SK-N-SH treated with all-trans-retinoic acid at 6 μM for 48 hours (cell line): ENCODE results near the gene SLC6A6.

Experiments used
- ATAC-seq: fragments of 200-7000 bp; cut with Tn5 transposase; 3 replicates; pipeline ENCODE4 v1.9.1; 2020; ENCODE audit warnings: mild to moderate bottlenecking, moderate library complexity
- ARNTL ChIP-seq: fragments of 450-650 bp; formaldehyde crosslinking; IDR thresholded peaks from 2 replicates; pipeline ENCODE4 v1.5.0; 2020; ENCODE audit warnings: low read depth, mild to moderate bottlenecking, moderate library complexity, borderline replicate concordance
- BACH2 ChIP-seq: fragments of 250-450 bp; sonication (Bioruptor Pico); IDR thresholded peaks from 2 replicates; pipeline ENCODE4 v1.9.0; 2021; ENCODE audit warnings: mild to moderate bottlenecking, borderline replicate concordance
- CSDC2 ChIP-seq: fragments of 250-450 bp; sonication (Bioruptor Pico); IDR thresholded peaks from 2 replicates; pipeline ENCODE4 v1.5.0; 2020; ENCODE audit warnings: mild to moderate bottlenecking, moderate library complexity
- ESRRG ChIP-seq: fragments of 250-450 bp; sonication (Bioruptor Pico); IDR thresholded peaks from 2 replicates; pipeline ENCODE4 v1.6.1; 2021; ENCODE audit warnings: mild to moderate bottlenecking
- GLIS3 ChIP-seq: fragments of 250-450 bp; sonication (Bioruptor Pico); IDR thresholded peaks from 2 replicates; pipeline ENCODE4 v1.5.0; 2020; ENCODE audit warnings: mild to moderate bottlenecking, moderate library complexity
- ISL1 ChIP-seq: fragments of 250-450 bp; sonication (Bioruptor Pico); IDR thresholded peaks from 2 replicates; pipeline ENCODE4 v2.1.2; 2022; ENCODE audit warnings: mild to moderate bottlenecking, moderate library complexity
- OSR1 ChIP-seq: fragments of 250-450 bp; sonication (Bioruptor Pico); IDR thresholded peaks from 2 replicates; pipeline ENCODE4 v1.8.0; 2022; ENCODE audit warnings: moderate library complexity, mild to moderate bottlenecking, inconsistent platforms
- PPARA ChIP-seq: fragments of 250-450 bp; sonication (Bioruptor Pico); IDR thresholded peaks from 2 replicates; pipeline ENCODE4 v1.5.0; 2020; ENCODE audit warnings: mild to moderate bottlenecking, borderline replicate concordance
- RARB ChIP-seq: fragments of 250-450 bp; sonication (Bioruptor Pico); IDR thresholded peaks from 2 replicates; pipeline ENCODE4 v1.8.0; 2021; ENCODE audit warnings: mild to moderate bottlenecking, moderate library complexity
- SNAI2 ChIP-seq: fragments of 250-450 bp; sonication (Bioruptor Pico); IDR thresholded peaks from 2 replicates; pipeline ENCODE4 v1.5.0; 2020; ENCODE audit warnings: mild to moderate bottlenecking, moderate library complexity
- TCF4 ChIP-seq: fragments of 250-450 bp; sonication (Bioruptor Pico); IDR thresholded peaks from 2 replicates; pipeline ENCODE4 v1.8.0; 2021; ENCODE audit warnings: mild to moderate bottlenecking, moderate library complexity, borderline replicate concordance
- TOX ChIP-seq: fragments of 250-450 bp; sonication (Bioruptor Pico); IDR thresholded peaks from 2 replicates; pipeline ENCODE4 v1.8.0; 2021; ENCODE audit warnings: mild to moderate bottlenecking, moderate library complexity, borderline replicate concordance
- ZFP3 ChIP-seq: fragments of 250-450 bp; sonication (Bioruptor Pico); IDR thresholded peaks from 2 replicates; pipeline ENCODE4 v1.5.0; 2020; ENCODE audit warnings: mild to moderate bottlenecking, moderate library complexity
- ZFP30 ChIP-seq: fragments of 450-650 bp; formaldehyde crosslinking; IDR thresholded peaks from 2 replicates; pipeline ENCODE4 v1.5.0; 2022; ENCODE audit warnings: mild to moderate bottlenecking, moderate library complexity
- ZNF565 ChIP-seq: fragments of 450-650 bp; formaldehyde crosslinking; conservative IDR thresholded peaks from 2 replicates; pipeline ENCODE4 v1.5.0; 2020; ENCODE audit warnings: low read depth, mild to moderate bottlenecking, moderate library complexity
- ZNF70 ChIP-seq: fragments of 450-650 bp; formaldehyde crosslinking; IDR thresholded peaks from 2 replicates; pipeline ENCODE4 v1.5.0; 2020; ENCODE audit warnings: mild to moderate bottlenecking, moderate library complexity
- TF ChIP-seq, protein P1 (sequence below): fragments of 250-450 bp; sonication (Bioruptor Pico); IDR thresholded peaks from 2 replicates; pipeline ENCODE4 v1.8.0; 2020; ENCODE audit warnings: mild to moderate bottlenecking, moderate library complexity, borderline replicate concordance
- TF ChIP-seq, protein P2 (sequence below): fragments of 250-450 bp; sonication (Bioruptor Pico); IDR thresholded peaks from 2 replicates; pipeline ENCODE4 v1.5.1; 2021; ENCODE audit warnings: mild to moderate bottlenecking, moderate library complexity
- TF ChIP-seq, protein P3 (sequence below): fragments of 250-450 bp; sonication (Bioruptor Pico); IDR thresholded peaks from 2 replicates; pipeline ENCODE4 v1.5.0; 2020; ENCODE audit warnings: mild to moderate bottlenecking, moderate library complexity
- TF ChIP-seq, protein P4 (sequence below): fragments of 250-450 bp; sonication (Bioruptor Pico); IDR thresholded peaks from 2 replicates; pipeline ENCODE4 v1.8.0; 2021; ENCODE audit warnings: low read depth, mild to moderate bottlenecking, moderate library complexity, borderline replicate concordance

SLC6A6 gene

DNA sequence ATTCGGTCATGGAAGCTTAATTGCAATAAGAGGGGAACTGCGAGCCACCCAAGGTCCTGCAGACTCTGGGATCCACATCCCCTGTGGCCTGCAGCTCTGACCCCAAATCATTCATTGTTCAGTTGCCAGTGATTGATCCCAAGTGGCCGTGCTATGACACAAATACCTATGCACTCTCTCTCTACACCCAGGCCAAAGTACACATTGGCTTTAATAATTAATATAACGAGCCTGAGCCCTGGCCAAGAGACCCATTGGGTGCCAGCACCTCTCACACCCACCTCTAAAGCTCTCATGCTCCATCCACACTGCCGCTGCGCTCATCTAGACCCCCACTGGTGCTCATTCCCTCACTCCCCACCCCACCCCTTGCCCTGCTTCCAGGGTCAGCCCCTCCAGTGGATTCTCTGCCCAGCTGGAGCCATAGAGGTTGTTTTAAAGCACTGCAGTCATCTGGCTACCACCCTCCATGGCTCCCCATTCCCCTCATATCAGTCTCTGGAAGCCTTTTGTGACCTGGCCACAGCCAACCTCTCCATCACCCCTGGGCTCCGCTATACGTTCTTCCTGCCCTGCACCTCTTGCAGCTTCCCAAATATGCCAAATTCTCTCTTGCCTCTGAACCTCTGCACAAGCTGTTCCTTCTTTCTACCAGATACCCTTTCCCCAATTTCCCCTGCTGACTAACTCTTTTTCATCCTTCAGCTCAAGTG is 37.7 kb upstream of the SLC6A6 start:
- no peak for ATAC-seq
- TF ChIP-seq, protein P1, sequence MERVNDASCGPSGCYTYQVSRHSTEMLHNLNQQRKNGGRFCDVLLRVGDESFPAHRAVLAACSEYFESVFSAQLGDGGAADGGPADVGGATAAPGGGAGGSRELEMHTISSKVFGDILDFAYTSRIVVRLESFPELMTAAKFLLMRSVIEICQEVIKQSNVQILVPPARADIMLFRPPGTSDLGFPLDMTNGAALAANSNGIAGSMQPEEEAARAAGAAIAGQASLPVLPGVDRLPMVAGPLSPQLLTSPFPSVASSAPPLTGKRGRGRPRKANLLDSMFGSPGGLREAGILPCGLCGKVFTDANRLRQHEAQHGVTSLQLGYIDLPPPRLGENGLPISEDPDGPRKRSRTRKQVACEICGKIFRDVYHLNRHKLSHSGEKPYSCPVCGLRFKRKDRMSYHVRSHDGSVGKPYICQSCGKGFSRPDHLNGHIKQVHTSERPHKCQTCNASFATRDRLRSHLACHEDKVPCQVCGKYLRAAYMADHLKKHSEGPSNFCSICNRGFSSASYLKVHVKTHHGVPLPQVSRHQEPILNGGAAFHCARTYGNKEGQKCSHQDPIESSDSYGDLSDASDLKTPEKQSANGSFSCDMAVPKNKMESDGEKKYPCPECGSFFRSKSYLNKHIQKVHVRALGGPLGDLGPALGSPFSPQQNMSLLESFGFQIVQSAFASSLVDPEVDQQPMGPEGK (CRISPR knock-in tag) = no peak
- no peak for TF ChIP-seq TOX (CRISPR knock-in tag)
- TF ChIP-seq RARB (CRISPR knock-in tag) = no peak
- TF ChIP-seq ARNTL (CRISPR knock-in tag) = no peak
- no peak for TF ChIP-seq ISL1

DNA sequence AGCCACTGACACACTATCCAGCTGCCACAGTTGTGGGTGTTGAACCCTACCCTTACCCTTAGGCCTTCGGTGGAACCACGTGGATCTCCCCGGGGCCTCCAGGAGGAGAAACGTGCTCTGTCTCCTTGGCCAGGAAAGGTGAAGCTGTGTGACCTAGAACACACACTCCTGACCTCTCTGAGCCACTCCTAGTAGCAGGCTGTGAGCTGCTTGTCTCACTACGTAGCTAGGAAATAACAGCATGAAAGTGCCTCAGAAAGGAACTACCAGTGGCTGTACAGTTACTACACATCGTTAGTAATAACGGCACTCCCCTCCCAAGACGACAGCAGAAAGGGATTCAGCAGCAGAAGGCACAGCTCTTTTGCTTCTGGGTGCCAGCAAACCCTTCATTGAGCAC is 36.2 kb upstream of the SLC6A6 start:
- no peak for ATAC-seq
- no peak for TF ChIP-seq BACH2 (CRISPR knock-in tag)
- TF ChIP-seq OSR1 = no peak
- TF ChIP-seq RARB (CRISPR knock-in tag) = no peak
- TF ChIP-seq ZFP30 (CRISPR knock-in tag) = no peak
- no peak for TF ChIP-seq ISL1
- no peak for TF ChIP-seq TOX (CRISPR knock-in tag)
- TF ChIP-seq, protein P1 (CRISPR knock-in tag) = no peak
- TF ChIP-seq GLIS3 = no peak
- no peak for TF ChIP-seq CSDC2
- no peak for TF ChIP-seq ZNF565 (CRISPR knock-in tag)
- no peak for TF ChIP-seq SNAI2
- TF ChIP-seq, protein P2, sequence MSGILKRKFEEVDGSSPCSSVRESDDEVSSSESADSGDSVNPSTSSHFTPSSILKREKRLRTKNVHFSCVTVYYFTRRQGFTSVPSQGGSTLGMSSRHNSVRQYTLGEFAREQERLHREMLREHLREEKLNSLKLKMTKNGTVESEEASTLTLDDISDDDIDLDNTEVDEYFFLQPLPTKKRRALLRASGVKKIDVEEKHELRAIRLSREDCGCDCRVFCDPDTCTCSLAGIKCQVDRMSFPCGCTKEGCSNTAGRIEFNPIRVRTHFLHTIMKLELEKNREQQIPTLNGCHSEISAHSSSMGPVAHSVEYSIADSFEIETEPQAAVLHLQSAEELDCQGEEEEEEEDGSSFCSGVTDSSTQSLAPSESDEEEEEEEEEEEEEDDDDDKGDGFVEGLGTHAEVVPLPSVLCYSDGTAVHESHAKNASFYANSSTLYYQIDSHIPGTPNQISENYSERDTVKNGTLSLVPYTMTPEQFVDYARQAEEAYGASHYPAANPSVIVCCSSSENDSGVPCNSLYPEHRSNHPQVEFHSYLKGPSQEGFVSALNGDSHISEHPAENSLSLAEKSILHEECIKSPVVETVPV = no peak
- TF ChIP-seq, protein P3, sequence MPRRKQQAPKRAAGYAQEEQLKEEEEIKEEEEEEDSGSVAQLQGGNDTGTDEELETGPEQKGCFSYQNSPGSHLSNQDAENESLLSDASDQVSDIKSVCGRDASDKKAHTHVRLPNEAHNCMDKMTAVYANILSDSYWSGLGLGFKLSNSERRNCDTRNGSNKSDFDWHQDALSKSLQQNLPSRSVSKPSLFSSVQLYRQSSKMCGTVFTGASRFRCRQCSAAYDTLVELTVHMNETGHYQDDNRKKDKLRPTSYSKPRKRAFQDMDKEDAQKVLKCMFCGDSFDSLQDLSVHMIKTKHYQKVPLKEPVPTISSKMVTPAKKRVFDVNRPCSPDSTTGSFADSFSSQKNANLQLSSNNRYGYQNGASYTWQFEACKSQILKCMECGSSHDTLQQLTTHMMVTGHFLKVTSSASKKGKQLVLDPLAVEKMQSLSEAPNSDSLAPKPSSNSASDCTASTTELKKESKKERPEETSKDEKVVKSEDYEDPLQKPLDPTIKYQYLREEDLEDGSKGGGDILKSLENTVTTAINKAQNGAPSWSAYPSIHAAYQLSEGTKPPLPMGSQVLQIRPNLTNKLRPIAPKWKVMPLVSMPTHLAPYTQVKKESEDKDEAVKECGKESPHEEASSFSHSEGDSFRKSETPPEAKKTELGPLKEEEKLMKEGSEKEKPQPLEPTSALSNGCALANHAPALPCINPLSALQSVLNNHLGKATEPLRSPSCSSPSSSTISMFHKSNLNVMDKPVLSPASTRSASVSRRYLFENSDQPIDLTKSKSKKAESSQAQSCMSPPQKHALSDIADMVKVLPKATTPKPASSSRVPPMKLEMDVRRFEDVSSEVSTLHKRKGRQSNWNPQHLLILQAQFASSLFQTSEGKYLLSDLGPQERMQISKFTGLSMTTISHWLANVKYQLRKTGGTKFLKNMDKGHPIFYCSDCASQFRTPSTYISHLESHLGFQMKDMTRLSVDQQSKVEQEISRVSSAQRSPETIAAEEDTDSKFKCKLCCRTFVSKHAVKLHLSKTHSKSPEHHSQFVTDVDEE (CRISPR knock-in tag) = no peak
- no peak for TF ChIP-seq ESRRG
- TF ChIP-seq ARNTL (CRISPR knock-in tag) = no peak
- no peak for TF ChIP-seq ZFP3
- TF ChIP-seq, protein P4, sequence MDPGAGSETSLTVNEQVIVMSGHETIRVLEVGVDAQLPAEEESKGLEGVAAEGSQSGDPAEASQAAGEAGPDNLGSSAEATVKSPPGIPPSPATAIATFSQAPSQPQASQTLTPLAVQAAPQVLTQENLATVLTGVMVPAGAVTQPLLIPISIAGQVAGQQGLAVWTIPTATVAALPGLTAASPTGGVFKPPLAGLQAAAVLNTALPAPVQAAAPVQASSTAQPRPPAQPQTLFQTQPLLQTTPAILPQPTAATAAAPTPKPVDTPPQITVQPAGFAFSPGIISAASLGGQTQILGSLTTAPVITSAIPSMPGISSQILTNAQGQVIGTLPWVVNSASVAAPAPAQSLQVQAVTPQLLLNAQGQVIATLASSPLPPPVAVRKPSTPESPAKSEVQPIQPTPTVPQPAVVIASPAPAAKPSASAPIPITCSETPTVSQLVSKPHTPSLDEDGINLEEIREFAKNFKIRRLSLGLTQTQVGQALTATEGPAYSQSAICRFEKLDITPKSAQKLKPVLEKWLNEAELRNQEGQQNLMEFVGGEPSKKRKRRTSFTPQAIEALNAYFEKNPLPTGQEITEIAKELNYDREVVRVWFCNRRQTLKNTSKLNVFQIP = no peak
- no peak for TF ChIP-seq TCF4 (CRISPR knock-in tag)
- no peak for TF ChIP-seq PPARA (CRISPR knock-in tag)
- no peak for TF ChIP-seq ZNF70 (CRISPR knock-in tag)
